HepG2 (cell line): Measurements from ENCODE around the gene SLCO3A1.

ENCODE experiments used
- ATF2 ChIP-seq: sonication (generic); formaldehyde crosslinking; IDR thresholded peaks from 2 replicates; pipeline ENCODE4 v1.4.0; 2020; ENCODE audit warnings: missing genetic modification reagents
- HOXA7 ChIP-seq: sonication (generic); formaldehyde crosslinking; IDR thresholded peaks from 2 replicates; pipeline ENCODE4 v1.8.1; 2022; ENCODE audit warnings: mild to moderate bottlenecking, missing genetic modification reagents, moderate library complexity
- SNAPC5 ChIP-seq: sonication (generic); formaldehyde crosslinking; IDR thresholded peaks from 2 replicates; pipeline ENCODE4 v1.8.1; 2023; ENCODE audit warnings: mild to moderate bottlenecking, missing genetic modification reagents, borderline replicate concordance

GRCh38 chr15:91872356-91873137, 19.0 kb downstream of the SLCO3A1 start:
- TF ChIP-seq ATF2 (CRISPR knock-in tag) (no peak), SNAPC5 (no peak), HOXA7 (CRISPR knock-in tag) (no peak)
